SK-N-SH (cell line): ENCODE results near the gene CDH12. TPM values are rescaled to one million over a fixed set of nuclear protein-coding genes. Genes with fewer than 3 reads are reported as not detected.

ENCODE experiments used
- CTCF ChIA-PET: fragments of 300-600, 350-600 bp; formaldehyde crosslinking; extraction: SDS; loops from one replicate; lab custom pipeline; 2021; lab: Yijun Ruan, JAX
- POLR2A ChIA-PET: fragments of 350-600 bp; sonication (Branson Sonifier 250); formaldehyde crosslinking; extraction: SDS; loops from one replicate; lab custom pipeline; 2020; ENCODE audit warnings: antibody characterized with exemption, inconsistent platforms; lab: Yijun Ruan, JAX
- DNase-seq: peaks from one replicate; pipeline ENCODE4 v3.0.0; 2012
- H2AFZ ChIP-seq: fragments of 200-600 bp; sonication (generic); 2 replicates; pipeline ENCODE4 v1.8.1; 2016; ENCODE audit warnings: antibody characterized with exemption, mild to moderate bottlenecking, low read depth
- H3F3A ChIP-seq: fragments of 200-600 bp; sonication (generic); replicated peaks from 2 replicates; pipeline ENCODE3; 2016; ENCODE audit warnings: antibody characterized with exemption, mild to moderate bottlenecking; ENCODE audit not compliant: insufficient read depth
- H3K27ac ChIP-seq, 2 experiments: fragments of 200-500 bp in 1 of 2; fragments of 200-600 bp in 1 of 2; sonication (Bioruptor generic) in 1 of 2; sonication (generic), shearing (Covaris generic) in 1 of 2; 2 replicates each; pipeline versions ENCODE4 v1.5.1 to v1.6.1; 2014 to 2016; ENCODE audit warnings: low read depth in 2 of 2, inconsistent platforms in 1 of 2, low read length in 1 of 2, mild to moderate bottlenecking in 1 of 2, mixed read lengths in 1 of 2
- H3K27me3 ChIP-seq: fragments of 200-600 bp; sonication (generic), shearing (Covaris generic); 2 replicates; pipeline ENCODE4 v1.6.1; 2016; ENCODE audit warnings: mixed run types; ENCODE audit not compliant: insufficient read depth
- H3K36me3 ChIP-seq, 2 experiments: fragments of 200-500 bp in 1 of 2; fragments of 200-600 bp in 1 of 2; sonication (Bioruptor generic) in 1 of 2; sonication (generic) in 1 of 2; replicated peaks in 1 of 2; 2 replicates each; pipeline versions ENCODE3 to v1.5.1; 2014 to 2016; ENCODE audit warnings: low read length in 1 of 2, mild to moderate bottlenecking in 1 of 2; ENCODE audit not compliant: insufficient read depth in 2 of 2, control insufficient read depth in 1 of 2
- H3K4me1 ChIP-seq, 2 experiments: fragments of 200-500 bp in 1 of 2; fragments of 200-600 bp in 1 of 2; sonication (Bioruptor generic) in 1 of 2; sonication (generic), shearing (Covaris generic) in 1 of 2; 2 replicates each; pipeline versions ENCODE4 v1.5.1 to v1.6.1; 2014 to 2016; ENCODE audit warnings: low read depth in 1 of 2, low read length in 1 of 2, mixed run types in 1 of 2; ENCODE audit not compliant: insufficient read depth in 2 of 2, control insufficient read depth in 1 of 2
- H3K4me2 ChIP-seq: fragments of 200-600 bp; sonication (generic), shearing (Covaris generic); 2 replicates; pipeline ENCODE4 v1.6.1; 2017; ENCODE audit warnings: mixed run types
- H3K4me3 ChIP-seq, 2 experiments: fragments of 200-500 bp in 1 of 2; fragments of 200-600 bp in 1 of 2; sonication (Bioruptor generic) in 1 of 2; sonication (generic), shearing (Covaris generic) in 1 of 2; 2 replicates each; pipeline versions ENCODE4 v1.5.1 to v1.8.1; 2014 to 2016; ENCODE audit warnings: low read depth in 2 of 2, inconsistent platforms in 1 of 2, low read length in 1 of 2, mild to moderate bottlenecking in 1 of 2, mixed read lengths in 1 of 2, moderate library complexity in 1 of 2
- H3K79me2 ChIP-seq: fragments of 200-600 bp; sonication (generic); 2 replicates; pipeline ENCODE4 v1.8.1; 2017; ENCODE audit warnings: mild to moderate bottlenecking; ENCODE audit not compliant: insufficient read depth
- H3K9ac ChIP-seq: fragments of 200-600 bp; sonication (generic); 2 replicates; pipeline ENCODE4 v1.6.1; 2017; ENCODE audit warnings: mixed run types
- H3K9me2 ChIP-seq: fragments of 200-600 bp; sonication (generic); 2 replicates; pipeline ENCODE4 v1.6.1; 2017; ENCODE audit warnings: mixed run types
- H3K9me3 ChIP-seq: fragments of 200-600 bp; sonication (generic); 2 replicates; pipeline ENCODE4 v1.6.1; 2017; ENCODE audit warnings: mixed run types, mild to moderate bottlenecking, moderate library complexity
- H4K20me1 ChIP-seq: fragments of 200-600 bp; sonication (generic); 2 replicates; pipeline ENCODE4 v1.6.1; 2017; ENCODE audit warnings: mild to moderate bottlenecking, mixed run types; ENCODE audit not compliant: insufficient read depth
- EZH2phosphoT487 ChIP-seq: fragments of 200-600 bp; sonication (generic); IDR thresholded peaks from 2 replicates; pipeline ENCODE4 v1.6.1; 2017; ENCODE audit warnings: low read depth, mixed run types, mild to moderate bottlenecking, antibody characterized with exemption, moderate library complexity, borderline replicate concordance
- FOXJ3 ChIP-seq: sonication (generic); formaldehyde crosslinking; IDR thresholded peaks from 2 replicates; pipeline ENCODE4 v1.5.1; 2020; ENCODE audit warnings: mild to moderate bottlenecking, missing genetic modification reagents
- GATA2 ChIP-seq: sonication (generic); formaldehyde crosslinking; IDR thresholded peaks from 2 replicates; pipeline ENCODE4 v1.5.0; 2020; ENCODE audit warnings: mild to moderate bottlenecking, missing genetic modification reagents
- POLR2AphosphoS5 ChIP-seq: IDR thresholded peaks from 2 replicates; pipeline ENCODE4 v1.6.1; 2012; ENCODE audit warnings: low read depth, low read length
- RCOR1 ChIP-seq: fragments of 150-350 bp; IDR thresholded peaks from 2 replicates; pipeline ENCODE4 v1.6.1; 2017; ENCODE audit warnings: antibody characterized with exemption, low read length
- RXRA ChIP-seq: IDR thresholded peaks from 2 replicates; pipeline ENCODE4 v1.4.0; 2012; ENCODE audit warnings: low read depth, mild to moderate bottlenecking, borderline replicate concordance
- SIN3A ChIP-seq: IDR thresholded peaks from 2 replicates; pipeline ENCODE4 v1.6.1; 2012; ENCODE audit warnings: low read depth, mild to moderate bottlenecking, low read length, moderate library complexity, borderline replicate concordance
- SMC3 ChIP-seq: IDR thresholded peaks from 2 replicates; pipeline ENCODE4 v1.6.1; 2012; ENCODE audit warnings: low read depth, low read length, improper control_type of control experiment
- WGBS: methylation state at CpG from one replicate; pipeline ENCODE4 v1.1.6; 2017; ENCODE audit warnings: low lambda C conversion rate; 5-methylcytosine and 5-hydroxymethylcytosine counted together
- polyA plus RNA-seq, 3 experiments: library from polyadenylated mRNA; depleted of rRNA; stranded (reverse); fragments of >200 nt; gene quantifications; 2 replicates each; pipeline ENCODE4 v1.2.3, GENCODE V29; 2012
- TF ChIP-seq, protein P1 (sequence below): IDR thresholded peaks from 2 replicates; pipeline ENCODE4 v1.6.1; 2012; ENCODE audit warnings: mild to moderate bottlenecking, low read depth, low read length, moderate library complexity
- TF ChIP-seq, protein P2 (sequence below): IDR thresholded peaks from 2 replicates; pipeline ENCODE4 v1.4.0; 2012; ENCODE audit warnings: low read depth

The CDH12 gene
- polyA plus RNA-seq, 1 of the 3 experiments (the other 2 are of a cell fraction): not detected

DNA sequence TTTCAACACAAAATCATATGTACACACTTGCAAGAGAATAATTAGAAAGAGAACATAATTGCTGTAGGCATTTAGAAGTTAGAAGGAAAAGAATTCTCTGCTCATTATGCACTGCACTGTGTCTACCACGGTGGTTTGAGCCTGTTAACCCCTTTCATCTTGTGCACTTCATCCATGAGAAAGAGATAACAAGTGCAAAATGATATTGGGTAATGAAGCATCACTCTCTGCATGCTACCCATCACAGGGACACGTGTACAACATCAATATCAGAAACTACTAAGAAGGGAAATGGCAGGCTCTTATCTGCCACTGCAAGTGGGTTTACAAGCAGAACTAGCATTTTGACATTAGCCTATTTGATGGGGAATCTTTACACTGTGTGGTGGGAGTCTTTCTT, 202.6 kb downstream of the CDH12 start (continued):
- TF ChIP-seq, protein P1, sequence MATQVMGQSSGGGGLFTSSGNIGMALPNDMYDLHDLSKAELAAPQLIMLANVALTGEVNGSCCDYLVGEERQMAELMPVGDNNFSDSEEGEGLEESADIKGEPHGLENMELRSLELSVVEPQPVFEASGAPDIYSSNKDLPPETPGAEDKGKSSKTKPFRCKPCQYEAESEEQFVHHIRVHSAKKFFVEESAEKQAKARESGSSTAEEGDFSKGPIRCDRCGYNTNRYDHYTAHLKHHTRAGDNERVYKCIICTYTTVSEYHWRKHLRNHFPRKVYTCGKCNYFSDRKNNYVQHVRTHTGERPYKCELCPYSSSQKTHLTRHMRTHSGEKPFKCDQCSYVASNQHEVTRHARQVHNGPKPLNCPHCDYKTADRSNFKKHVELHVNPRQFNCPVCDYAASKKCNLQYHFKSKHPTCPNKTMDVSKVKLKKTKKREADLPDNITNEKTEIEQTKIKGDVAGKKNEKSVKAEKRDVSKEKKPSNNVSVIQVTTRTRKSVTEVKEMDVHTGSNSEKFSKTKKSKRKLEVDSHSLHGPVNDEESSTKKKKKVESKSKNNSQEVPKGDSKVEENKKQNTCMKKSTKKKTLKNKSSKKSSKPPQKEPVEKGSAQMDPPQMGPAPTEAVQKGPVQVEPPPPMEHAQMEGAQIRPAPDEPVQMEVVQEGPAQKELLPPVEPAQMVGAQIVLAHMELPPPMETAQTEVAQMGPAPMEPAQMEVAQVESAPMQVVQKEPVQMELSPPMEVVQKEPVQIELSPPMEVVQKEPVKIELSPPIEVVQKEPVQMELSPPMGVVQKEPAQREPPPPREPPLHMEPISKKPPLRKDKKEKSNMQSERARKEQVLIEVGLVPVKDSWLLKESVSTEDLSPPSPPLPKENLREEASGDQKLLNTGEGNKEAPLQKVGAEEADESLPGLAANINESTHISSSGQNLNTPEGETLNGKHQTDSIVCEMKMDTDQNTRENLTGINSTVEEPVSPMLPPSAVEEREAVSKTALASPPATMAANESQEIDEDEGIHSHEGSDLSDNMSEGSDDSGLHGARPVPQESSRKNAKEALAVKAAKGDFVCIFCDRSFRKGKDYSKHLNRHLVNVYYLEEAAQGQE: no peak
- no peak for TF ChIP-seq GATA2

DNA sequence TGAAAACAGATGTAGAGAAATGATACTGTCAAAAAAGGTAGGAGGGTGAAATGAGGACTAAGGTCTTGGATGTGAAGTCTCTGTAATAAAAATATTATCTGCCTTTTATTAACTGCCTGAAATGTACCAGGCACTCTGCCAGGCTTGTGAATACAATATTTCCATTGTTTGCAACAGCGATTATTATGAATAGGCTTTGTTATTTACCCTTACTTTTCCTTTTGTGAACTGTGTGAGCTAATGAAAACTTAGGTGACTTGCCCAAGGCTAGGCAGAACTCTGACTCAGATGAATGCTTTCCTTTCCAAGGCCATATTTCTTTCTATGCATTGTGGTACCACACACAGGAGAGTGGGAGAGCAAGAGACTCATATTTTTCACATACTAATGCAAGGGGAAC, 204.1 kb downstream of the CDH12 start:
- 4% methylated on average over 1 of the region's 1 CpG for WGBS
- no peak for DNase-seq
- Histone ChIP-seq H3K27ac (no peak overlapping the region), H3K9me3 (no peaks in the 10 kb centered on the region), H3K79me2 (no peaks in the 10 kb centered on the region), H3K4me1 (no peaks in the 10 kb centered on the region), H4K20me1 (no peaks in the 10 kb centered on the region), H3K4me2 (no peak overlapping the region), H3K9me2 (no peaks in the 10 kb centered on the region), H2AFZ (no peak overlapping the region), H3K9ac (no peak overlapping the region), H3K36me3 (no peaks in the 10 kb centered on the region), H3K4me3 (no peak overlapping the region), H3F3A (no peaks in the 10 kb centered on the region), H3K27me3 (peaks cover 7% of the 10 kb centered on the region; the same call in 1 of the 2 replicates)
- ChIA-PET POLR2A (no interaction called here), CTCF (no interaction called here)
- TF ChIP-seq EZH2phosphoT487: no peak
- TF ChIP-seq RCOR1: no peak
- no peak for TF ChIP-seq FOXJ3 (CRISPR knock-in tag)
- no peak for TF ChIP-seq RXRA
- no peak for TF ChIP-seq POLR2AphosphoS5
- TF ChIP-seq, protein P2, sequence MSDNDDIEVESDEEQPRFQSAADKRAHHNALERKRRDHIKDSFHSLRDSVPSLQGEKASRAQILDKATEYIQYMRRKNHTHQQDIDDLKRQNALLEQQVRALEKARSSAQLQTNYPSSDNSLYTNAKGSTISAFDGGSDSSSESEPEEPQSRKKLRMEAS: no peak
- no peak for TF ChIP-seq SMC3
- TF ChIP-seq SIN3A: no peak
- TF ChIP-seq, protein P1: no peak
